Renal pelvis (tissue), 4 donors: ENCODE measurements around the gene GSTK1. TPM values are rescaled to one million over a fixed set of nuclear protein-coding genes. Genes with fewer than 3 reads are reported as not detected.
"Not testable (repeated sequence)": the region's sequence is repeated elsewhere in the genome, so short reads cannot be mapped to it uniquely, and the experiment has no call there.

Experiments
- DNase-seq: peaks from one replicate; pipeline ENCODE4 v3.0.0-alpha.2; 2013
- polyA plus RNA-seq, 3 donors: library from polyadenylated mRNA; unstranded; fragments of 120-200 nt; gene quantifications; one replicate each; pipeline ENCODE4 v1.2.1, GENCODE V29; 2013; ENCODE audit not compliant: insufficient read length in 3 of 3

The GSTK1 gene
- polyA plus RNA-seq, 3 donors = 200 to 232 (median 224) TPM

DNA sequence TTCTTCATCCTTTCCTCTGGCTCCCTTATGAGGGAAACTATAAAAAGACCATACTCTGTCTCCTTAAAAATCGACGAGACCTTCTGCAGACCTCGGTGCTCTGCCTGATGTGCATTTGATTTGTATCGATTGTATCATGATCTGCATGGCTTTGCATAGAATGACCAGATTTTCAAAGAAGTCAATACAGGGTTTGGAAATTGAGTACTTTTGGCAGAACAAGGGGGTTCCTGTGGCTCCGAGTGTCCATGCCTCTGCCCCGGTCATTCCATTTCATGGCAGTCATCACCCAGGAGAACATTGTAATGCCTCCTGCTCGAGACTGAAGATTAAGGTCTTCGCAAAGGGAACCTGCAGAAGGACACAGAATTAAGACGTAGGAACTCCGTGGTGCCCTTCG lies 25.6 kb downstream of the GSTK1 start:
- no peak for DNase-seq

DNA sequence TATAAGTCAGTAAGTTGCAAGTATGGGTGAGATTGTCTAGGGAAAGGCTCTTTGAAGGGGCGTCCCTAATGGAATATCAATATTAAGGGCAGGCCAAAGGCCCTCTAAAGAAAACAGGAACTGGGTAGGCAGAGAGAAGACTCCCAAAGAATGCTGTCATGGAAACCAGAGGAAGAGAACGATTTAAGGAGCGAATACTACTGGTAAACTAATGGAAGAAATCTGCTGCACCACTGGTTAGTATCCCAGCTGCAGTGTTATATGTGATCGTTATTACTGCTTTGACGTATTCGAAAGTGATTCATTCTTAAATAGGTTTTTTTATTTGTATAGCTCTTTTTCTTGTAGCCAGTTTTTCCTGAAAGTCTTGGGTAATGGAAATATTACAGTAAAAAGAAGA lies 26.2 kb downstream of the GSTK1 start:
- DNase-seq = no peak

DNA sequence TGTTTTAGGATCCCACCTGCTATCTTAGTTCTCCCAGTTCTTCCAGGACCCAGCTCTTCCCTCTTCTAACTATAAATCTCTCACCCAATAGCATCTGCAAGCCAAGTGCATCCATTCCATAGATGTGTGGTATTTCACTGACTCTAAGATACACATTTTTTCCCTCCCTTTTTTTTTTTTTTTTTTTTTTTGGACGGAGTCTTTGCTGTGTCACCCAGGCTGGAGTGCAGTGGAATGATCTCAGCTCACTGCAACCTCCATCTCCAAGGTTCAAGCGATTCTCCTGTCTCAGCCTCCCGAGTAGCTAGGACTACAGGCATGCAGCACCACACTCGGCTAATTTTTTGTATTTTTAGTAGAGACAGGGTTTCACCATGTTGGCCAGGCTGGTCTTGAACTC lies 26.6 kb downstream of the GSTK1 start:
- not testable (repeated sequence) for DNase-seq

DNA sequence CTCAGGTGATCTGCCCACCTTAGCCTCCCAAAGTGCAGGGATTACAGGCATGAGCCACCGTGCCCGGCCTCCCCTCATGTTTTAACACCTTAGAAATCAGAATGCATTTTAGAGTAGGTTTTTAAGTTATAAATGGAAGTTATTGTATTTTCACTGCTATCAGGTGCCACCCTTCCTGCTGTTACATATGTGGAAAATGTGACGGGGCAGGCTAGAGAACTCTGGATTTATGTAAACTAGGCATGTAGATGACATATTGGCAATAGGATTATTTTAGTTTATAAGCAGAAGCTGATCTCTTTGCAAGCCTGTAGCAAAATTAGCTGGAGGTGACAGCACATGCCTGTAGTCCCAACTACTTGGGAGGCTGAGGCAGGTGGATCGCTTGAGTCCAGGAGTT lies 27.1 kb downstream of the GSTK1 start:
- DNase-seq = no peak

DNA sequence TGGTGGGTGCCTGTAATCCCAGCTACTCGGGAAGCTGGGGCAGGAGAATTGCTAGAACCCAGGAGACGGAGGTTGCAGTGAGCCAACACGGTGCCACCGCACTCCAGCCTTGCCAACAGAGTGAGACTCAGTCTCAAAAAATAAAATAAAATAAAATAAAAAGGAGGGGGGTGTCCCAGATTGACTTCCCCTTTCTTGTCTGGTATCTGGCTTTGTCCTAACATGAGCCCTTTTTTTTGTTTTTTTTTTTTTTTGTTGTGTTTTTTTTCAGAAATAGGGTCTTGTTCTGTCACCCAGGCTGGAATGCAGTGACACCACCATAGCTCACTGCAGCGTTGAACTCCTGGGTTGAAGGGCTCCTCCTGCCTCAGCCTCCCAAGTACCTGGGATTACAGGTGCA lies 29.6 kb downstream of the GSTK1 start:
- DNase-seq = no peak

DNA sequence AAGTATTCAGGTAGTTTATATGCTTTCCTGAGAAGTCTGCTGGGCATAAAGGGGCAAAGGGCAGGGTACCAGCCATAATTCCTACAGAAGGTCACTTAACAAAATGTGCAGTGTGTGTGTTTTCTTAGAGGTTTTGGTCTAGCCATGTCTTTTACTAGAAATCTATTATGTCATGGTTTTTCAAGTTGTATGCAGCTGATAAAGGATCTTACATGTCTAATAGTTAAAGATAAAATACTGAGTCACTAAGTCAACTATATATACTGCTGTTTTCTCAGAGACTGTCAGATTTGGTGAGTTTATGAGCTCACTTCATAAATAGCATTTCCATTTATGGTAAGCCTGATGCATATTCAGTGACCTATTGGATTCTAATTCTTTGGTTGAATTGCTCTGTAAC lies 32.6 kb downstream of the GSTK1 start:
- DNase-seq = no peak

DNA sequence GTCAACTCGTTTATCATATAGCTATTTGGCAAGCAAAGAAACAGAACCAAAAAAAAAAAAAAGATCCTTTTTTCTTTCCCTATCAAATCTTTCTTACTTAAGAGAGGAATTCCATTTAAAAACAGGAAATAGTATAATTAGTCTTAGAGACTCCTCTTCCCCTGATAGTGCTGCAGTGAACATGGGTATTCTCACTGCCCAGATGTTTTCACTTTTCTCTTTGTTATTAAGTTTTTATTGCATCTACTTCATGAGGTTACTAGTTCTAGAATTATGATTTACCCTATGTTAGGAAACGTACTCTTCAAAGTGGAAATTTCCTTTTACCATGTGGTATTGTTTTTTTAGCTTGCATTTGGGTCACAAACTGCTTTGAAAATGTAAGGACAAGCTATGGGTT lies 33.4 kb downstream of the GSTK1 start:
- DNase-seq = no peak

DNA sequence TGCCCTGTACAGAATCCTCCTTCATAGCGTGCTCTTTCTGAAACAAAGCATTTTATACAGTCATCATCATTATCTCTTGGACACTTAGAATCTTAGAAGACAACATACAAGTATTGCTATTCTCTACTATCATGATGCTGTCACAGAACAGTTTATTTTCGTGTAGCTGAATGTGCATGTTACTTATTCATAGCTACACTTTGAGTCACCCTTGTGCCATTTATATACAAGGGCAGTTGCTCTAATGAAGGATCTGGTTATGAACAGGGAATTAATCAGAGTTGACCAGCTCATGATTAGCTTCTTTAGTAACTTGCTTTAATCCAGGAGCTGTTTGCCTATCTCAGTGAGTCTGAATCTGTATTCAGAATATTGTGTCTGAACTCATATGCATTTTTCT lies 36.1 kb downstream of the GSTK1 start:
- DNase-seq = no peak

DNA sequence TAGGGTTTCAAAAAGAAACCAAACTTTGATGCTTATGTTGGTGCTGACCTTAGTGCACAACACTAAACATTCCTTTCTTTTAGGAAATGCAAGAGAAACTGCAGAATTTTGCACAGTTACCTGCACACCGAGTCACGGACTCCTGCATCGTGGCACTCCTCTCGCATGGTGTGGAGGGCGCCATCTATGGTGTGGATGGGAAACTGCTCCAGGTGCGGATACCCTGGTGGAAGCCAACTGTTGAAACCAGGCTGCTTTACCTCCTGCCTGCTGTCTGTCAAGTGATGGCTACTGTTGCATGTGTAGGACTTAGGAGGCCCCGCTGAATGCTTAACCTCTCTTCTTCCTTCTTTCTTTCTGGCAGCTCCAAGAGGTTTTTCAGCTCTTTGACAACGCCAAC lies 36.6 kb downstream of the GSTK1 start:
- no peak for DNase-seq

DNA sequence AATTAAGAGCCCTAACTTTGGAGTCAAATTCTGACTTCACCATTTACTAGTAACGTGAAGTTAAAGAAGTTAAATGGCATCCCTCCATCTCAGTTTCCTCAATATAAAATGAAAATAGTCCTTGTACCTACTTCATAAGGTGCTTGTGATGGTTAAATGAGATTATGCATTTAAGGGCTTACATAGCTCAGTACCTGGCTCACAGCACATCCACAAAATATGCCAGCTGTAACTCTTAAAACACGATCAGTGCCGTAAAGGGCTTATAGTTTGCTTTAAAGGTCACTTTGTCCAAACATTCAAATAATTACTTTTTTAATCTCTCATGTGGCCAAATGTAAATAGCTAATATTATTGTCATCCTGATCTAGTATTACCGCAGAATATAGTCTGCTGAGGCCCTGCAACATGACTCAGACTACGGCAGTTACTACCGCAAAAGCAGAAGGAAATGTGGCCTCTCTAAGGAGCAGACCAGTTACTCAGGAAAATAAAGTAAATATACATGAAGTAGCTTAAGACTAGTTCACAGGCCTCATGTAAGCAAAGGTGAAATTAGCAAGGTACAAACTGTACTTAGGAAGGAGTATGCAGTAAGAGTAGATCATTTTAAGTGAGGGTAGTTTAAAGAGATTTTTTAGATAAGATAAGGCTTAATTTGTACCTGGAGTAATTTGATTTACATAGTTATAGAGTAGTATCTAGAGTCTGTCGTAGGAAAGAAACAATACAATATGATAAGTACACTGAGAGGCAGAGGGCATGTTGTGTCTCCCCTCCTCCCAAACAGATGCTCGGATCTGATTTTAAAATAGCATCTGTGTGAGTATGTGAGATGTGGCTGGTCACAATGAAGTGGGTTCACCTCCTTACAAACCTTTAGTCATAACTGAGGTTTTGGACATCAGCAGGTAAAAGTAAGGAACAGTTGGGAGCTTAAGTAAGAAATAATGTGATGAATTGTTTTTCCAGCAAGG lies 38.0 kb downstream of the GSTK1 start:
- no peak for DNase-seq

DNA sequence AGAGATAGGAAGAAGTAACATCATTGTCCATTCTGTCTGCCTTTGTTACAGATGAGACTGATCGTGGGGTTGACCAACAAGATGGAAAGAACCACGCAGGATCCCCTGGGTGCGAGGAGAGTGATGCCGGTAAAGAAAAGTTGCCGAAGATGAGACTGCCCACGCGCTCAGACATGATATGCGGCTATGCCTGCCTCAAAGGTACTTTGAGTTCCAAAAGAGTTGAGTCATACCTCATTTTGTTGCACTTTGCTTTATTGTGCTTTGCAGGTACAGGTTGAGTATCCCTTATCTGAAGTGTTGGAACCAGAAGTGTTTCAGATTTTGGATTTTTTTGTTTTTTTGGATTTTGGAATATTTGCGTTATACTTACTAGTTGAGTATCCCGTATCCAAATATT lies 40.5 kb downstream of the GSTK1 start:
- no peak for DNase-seq

DNA sequence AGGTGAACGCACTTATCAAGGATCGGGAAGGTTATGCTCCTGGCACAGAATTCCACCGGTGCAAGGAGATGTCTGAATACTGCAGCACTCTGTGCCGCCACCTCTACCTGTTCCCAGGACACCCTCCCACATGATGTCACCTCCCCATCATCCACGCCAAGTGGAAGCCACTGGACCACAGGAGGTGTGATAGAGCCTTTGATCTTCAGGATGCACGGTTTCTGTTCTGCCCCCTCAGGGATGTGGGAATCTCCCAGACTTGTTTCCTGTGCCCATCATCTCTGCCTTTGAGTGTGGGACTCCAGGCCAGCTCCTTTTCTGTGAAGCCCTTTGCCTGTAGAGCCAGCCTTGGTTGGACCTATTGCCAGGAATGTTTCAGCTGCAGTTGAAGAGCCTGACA lies 41.7 kb downstream of the GSTK1 start:
- no peak for DNase-seq

DNA sequence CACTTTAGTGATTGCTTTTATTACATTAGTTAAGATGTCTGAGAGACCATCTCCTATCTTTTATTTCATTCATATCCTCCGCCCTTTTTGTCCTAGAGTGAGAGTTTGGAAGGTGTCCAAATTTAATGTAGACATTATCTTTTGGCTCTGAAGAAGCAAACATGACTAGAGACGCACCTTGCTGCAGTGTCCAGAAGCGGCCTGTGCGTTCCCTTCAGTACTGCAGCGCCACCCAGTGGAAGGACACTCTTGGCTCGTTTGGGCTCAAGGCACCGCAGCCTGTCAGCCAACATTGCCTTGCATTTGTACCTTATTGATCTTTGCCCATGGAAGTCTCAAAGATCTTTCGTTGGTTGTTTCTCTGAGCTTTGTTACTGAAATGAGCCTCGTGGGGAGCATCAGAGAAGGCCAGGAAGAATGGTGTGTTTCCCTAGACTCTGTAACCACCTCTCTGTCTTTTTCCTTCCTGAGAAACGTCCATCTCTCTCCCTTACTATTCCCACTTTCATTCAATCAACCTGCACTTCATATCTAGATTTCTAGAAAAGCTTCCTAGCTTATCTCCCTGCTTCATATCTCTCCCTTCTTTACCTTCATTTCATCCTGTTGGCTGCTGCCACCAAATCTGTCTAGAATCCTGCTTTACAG lies 42.3 kb downstream of the GSTK1 start:
- DNase-seq = no peak

DNA sequence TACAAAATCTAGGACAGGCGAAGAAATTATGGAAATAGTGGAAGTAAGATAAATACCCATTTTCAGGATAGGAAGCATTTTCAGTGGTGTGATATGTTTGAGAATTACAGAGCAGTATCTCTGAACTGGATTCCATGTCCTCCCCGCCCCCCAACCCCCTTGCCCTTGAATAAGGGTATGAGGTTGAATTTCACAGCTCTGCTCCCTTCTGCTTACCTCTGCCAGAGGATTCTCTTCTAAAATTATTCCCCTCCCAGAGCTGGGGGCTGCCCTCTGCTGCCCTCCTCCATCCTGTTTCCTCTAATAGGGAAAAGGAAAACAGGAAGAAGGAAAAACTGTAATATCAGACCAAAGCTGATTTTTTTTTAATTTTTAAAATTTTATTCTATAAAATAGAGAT lies 45.4 kb downstream of the GSTK1 start:
- no peak for DNase-seq

DNA sequence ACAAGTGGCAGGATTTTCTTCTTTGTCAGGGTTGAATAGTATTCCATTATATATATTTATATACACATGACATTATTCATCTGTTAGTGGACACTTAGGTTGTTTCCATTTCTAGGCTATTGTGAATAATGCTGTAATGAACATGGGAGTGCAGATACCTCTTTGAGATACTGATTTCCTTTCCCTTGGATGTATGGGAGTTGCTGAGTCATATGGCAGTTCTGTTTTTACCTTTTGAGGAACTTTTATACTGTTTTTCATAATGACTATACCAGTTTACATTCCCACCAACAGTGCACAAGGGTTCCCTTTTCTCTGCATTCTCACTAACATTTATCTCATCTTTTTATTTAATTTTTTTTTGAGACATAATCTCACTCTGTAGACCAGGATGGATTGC lies 50.9 kb downstream of the GSTK1 start:
- no peak for DNase-seq

DNA sequence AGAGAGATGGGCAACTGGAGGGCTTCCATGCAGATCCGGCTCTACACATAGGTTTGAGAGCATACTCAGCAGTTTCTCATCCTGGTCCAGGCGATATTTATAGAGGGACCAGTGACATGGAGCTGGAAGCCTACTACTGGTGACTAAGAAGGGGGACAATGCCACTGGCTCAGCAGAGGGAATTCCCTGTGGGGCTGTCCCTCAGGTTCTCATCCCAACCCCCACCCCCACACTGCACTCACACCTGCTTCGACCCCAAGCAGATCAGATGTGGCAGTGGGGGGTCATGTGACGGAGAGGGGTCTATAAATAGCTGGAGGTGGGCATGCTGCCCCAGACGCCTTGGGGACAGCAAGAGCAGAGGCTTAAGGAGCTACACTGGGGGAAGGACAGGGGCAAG lies 52.5 kb downstream of the GSTK1 start, which contains the start of gene CLCN1:
TSS of gene CLCN1 (plus strand) at position 336 of the 400 bp plus-strand sequence. CDS start 102 bp downstream, outside the sequence.
- DNase-seq = no peak

DNA sequence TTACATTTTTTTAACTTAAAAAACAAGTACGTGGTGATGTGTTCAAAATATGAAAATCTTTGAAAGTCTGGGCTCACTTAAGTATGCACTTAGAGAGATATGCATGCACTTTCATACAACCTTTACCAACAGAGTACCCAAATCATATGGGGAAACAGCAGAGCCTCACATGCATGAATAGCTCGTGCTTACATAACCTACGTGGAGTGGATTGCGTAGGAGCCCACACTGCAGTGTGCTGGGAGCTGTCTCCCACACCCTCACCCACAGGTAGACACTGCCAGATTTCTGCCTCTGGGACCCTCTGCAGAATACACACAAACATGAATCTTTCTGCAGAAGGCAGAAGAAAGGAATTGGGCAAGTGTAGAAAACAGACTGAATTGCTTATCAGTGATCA lies 53.3 kb downstream of the GSTK1 start:
- no peak for DNase-seq

DNA sequence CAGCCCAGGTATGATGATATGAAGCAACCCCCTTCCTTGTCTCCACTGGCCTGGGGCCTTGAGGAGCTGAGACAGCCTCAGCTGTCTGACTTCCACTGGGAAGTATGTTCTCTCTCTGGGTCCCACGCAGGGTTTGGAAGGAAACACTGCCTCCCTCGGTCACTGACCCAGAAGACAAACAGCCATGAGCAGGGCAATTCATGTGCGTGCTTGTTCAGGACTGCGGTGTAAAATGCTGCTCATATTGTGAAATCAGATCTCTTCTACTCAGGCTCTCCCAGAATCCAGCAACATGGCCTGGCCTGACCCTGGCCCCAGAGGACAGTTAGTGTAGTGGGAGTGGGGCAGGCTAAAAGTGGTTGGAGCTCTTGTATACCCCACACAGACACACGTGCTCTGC lies 55.4 kb downstream of the GSTK1 start:
- no peak for DNase-seq

Other genes with a start within 250 kb of the GSTK1 start
- gene OR9A2, start 236.3 kb upstream of the GSTK1 start, polyA plus RNA-seq = not detected
- gene OR6V1, start 211.1 kb upstream of the GSTK1 start, polyA plus RNA-seq = not detected
- not detected for gene PIP, start 131.4 kb upstream of the GSTK1 start, polyA plus RNA-seq
- gene TAS2R39, start 80.0 kb upstream of the GSTK1 start, polyA plus RNA-seq = not detected
- gene TAS2R40, start 41.4 kb upstream of the GSTK1 start, polyA plus RNA-seq = not detected
- 10 to 100 TPM; 56.7 to 62.9 (median 62.3) TPM for gene TMEM139, start 21.5 kb downstream of the GSTK1 start, polyA plus RNA-seq
- 10 to 100 TPM; 47.4 to 61.7 (median 61.0) TPM for gene CASP2, start 24.9 kb downstream of the GSTK1 start, polyA plus RNA-seq
- under 1 TPM; 0.09 to 0.22 (median 0.16) TPM for gene CLCN1, start 52.7 kb downstream of the GSTK1 start, polyA plus RNA-seq
- gene FAM131B, start 99.3 kb downstream of the GSTK1 start, polyA plus RNA-seq = 1 to 10 TPM; 2.3 to 2.6 (median 2.5) TPM
- gene ZYX, start 117.9 kb downstream of the GSTK1 start, polyA plus RNA-seq = 100 to 1,000 TPM in 2 of 3 donors, 10 to 100 TPM in 1; 76.3 to 107 (median 102) TPM
- gene EPHA1, start 145.4 kb downstream of the GSTK1 start, polyA plus RNA-seq = 10 to 100 TPM; 18.3 to 25.0 (median 18.6) TPM
- gene TAS2R60, start 180.0 kb downstream of the GSTK1 start, polyA plus RNA-seq = not detected
- gene TAS2R41, start 214.4 kb downstream of the GSTK1 start, polyA plus RNA-seq = not detected